GM19351 (cell line): ENCODE data around the gene BCAS1.
"Not testable (repeated sequence)": the region's sequence is repeated elsewhere in the genome, so short reads cannot be mapped to it uniquely, and the experiment has no call there.

Experiments used
- ATAC-seq: cut with Tn5 transposase; IDR thresholded peaks from one replicate; pipeline ENCODE4 v1.9.1; 2021; ENCODE audit warnings: mild to moderate bottlenecking, moderate library complexity; ENCODE audit not compliant: unreplicated experiment

BCAS1 gene

GRCh38 chr20:54023406-54023805 is 47.0 kb downstream of the BCAS1 start:
- no peak for ATAC-seq

DNA sequence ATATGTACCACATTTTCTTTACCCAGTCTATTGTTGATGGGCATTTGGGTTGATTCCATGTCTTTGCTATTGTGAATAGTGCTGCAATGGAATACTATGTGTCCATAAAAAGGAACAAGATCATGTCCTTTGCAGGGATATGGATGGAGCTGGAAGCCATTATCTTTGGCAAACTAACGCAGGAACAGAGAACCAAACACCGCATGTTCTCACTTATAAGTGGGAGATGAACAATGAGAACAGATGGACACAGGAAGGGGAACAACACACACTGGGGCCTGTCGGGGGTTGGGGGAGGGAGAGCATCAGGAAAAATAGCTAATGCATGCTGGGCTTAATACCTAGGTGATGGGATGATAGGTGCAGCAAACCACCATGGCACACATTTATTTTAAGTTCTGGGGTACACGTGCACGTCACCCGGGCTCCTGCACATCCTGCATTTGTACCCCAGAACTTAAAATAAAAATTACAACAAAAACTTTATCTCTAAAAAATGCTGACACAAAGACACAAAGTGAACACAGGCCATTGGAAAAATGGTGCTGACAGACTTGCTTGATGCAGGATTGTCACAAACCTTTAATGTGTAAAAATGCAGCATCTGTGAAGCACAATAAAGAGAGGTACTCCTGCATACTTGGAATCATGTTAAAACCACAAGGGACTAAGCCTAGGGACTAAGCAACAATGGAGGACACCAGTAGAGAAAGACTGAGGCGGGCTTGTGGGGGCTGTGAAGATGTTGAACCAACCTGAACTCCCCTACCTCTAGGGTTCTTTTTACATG is 48.8 kb downstream of the BCAS1 start:
- no peak for ATAC-seq

- no peak for ATAC-seq
Observed at GRCh38 chr20:54020868-54021267, 49.5 kb downstream of the BCAS1 start.

GRCh38 chr20:54020348-54020747 is 50.0 kb downstream of the BCAS1 start:
- ATAC-seq: no peak

GRCh38 chr20:54019585-54019984 is 50.8 kb downstream of the BCAS1 start:
- ATAC-seq: no peak

GRCh38 chr20:54019127-54019526 is 51.3 kb downstream of the BCAS1 start:
- no peak for ATAC-seq

GRCh38 chr20:54017846-54018245 is 52.5 kb downstream of the BCAS1 start:
- peak; percentile 96 for ATAC-seq

DNA sequence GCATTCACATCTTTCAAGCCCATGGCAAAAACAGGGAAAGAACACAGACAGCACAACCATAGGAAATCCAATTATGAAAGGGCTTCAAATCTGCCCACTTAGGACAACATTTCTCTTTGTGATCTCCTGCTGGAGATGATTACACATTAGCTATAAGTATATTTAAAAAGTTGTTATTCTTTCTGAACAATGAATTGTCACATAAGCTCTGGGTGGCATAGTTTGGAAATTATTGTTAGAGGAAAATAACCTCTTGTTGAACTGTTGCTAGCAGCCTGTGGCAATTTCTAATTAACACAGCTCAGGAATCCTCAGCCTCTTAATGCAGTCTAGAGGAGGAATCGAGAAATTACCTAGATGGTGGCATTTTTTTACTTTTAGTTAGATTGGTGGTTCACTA is 54.9 kb downstream of the BCAS1 start:
- no peak for ATAC-seq

GRCh38 chr20:54014293-54014926 is 56.0 kb downstream of the BCAS1 start:
- ATAC-seq: no peak

- ATAC-seq: no peak
Observed at GRCh38 chr20:54013471-54013870, 56.9 kb downstream of the BCAS1 start.

GRCh38 chr20:54011346-54011745 is 59.0 kb downstream of the BCAS1 start:
- ATAC-seq: no peak

DNA sequence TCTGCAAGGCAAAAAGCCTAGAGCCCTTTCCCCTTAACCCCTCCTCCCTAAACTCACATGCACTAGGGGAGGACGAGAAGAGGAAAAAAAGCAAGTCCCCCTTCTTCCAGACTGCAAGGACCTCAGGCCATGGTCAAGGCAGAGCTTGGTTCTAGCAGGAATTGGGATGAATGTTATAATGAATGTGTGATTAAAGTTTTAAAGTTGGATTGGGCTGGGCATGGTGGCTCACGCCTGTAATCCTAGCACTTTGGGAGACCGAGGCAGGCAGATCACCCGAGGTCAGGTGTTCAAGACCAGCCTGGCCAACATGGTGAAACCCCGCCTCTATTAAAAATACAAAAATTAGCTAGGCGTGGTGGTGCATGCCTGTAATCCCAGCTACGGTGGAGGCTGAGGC is 64.2 kb downstream of the BCAS1 start:
- not testable (repeated sequence) for ATAC-seq

GRCh38 chr20:54005524-54005923 is 64.9 kb downstream of the BCAS1 start:
- no peak for ATAC-seq

- ATAC-seq: peak; percentile 95
Observed at GRCh38 chr20:54004445-54004844, 65.9 kb downstream of the BCAS1 start.

GRCh38 chr20:54002741-54003140 is 67.7 kb downstream of the BCAS1 start:
- no peak for ATAC-seq

GRCh38 chr20:54002056-54002575 is 68.3 kb downstream of the BCAS1 start:
- no peak for ATAC-seq

GRCh38 chr20:54000914-54001313 is 69.5 kb downstream of the BCAS1 start:
- ATAC-seq: no peak

DNA sequence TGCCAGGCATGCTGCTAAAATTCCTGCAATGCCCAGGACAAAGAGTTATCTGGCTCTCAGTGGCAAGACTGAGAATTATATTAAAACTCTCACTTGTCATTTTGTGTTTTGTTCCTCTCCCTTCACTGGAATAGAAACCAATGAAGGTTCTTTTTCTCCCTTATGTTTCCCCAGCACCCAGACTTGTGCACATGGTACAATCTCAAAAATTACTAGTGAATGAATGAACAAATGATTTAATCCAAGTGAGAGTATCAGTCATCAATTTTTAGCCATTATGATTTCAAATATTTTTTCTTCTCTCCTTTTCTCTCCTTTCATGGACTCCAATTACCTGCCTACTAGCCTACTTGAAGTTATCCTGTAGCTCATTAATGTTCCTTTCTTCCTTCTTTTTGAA is 70.1 kb downstream of the BCAS1 start:
- ATAC-seq: no peak

DNA sequence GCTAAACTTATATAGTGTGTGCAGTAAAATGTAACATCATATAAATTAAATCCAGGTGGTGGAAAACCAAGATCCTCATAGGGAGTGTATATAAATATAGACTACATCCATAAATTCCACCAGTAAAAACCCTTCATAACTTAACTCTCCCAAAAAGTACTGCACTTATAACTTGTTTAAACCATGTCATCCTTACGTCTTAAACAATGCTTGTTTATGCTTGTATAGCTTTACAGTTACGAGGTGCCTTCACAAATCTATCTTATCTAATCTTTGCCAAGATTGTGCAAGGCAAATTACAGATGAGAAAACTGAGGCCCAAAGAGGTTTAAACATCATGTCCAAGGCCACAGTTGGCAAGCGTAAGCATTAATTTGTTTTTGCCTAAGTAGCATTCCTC is 71.3 kb downstream of the BCAS1 start:
- ATAC-seq: no peak

DNA sequence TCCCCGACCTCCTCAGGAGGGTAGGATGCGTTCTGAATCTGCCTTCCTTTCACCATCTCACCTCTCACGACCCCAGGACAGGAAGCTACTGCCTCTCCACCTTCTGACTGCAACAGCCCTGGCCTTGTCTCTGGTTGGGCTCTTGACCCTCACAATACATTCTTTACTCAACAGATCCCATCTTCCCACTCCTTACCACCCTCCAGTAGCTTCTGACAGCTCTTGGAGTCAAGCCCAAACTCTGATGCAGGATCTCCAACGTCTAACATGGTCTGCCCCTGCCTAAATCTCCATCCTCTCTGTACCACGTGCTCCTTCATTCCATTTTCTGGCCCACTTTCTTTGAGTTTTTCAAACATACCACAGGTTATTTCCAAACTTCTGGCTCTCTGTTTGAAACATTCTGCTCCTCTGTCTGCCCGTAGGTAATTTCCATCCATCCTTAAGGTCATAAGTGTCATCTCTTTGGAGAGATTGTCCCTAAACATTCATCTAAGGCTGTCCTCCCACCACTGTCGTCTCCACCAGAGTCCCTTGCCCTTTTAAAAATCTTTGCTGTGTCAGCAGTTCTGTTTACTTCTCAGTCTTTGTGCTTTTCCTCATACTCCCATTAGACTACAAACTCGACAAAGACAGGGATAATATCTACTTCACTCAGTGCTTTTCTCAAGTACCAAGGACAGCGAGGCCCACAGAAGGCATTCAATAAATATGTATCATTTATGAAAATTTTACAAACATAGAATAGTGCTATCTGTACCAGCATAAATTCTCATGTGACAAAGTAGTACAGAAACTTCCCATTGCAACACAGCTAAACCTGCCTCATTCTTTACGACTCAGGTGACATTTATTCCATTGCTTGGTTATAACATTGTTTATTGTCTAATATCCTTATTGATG is 73.6 kb downstream of the BCAS1 start:
- no peak for ATAC-seq

DNA sequence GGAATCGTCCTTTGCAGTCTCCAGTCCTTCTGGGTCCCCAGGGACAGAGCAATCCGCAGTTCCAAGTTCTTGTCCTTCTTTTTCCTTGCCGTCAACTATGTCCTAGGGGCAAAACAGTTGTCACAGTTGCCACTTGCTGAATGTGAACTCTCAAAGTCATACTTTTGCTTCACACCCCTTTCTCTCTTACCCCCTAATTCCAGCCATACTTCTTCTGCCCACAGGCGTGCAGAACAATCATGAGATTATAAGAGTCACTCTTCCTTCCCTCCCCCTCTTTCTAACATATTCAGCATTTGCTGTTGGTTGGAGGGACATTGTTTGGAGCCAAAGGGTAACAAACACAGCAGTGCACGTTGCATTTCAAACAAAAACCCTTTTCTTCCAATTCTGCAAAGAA is 74.4 kb downstream of the BCAS1 start:
- ATAC-seq: no peak
